H1 (cell line): Measurements from ENCODE around the gene SLC35F1. TPM values are rescaled to one million over a fixed set of nuclear protein-coding genes. Genes with fewer than 3 reads are reported as not detected.

Source experiments
- CTCF ChIA-PET: fragments of 300-600 bp; sonication (Branson Sonifier 250); formaldehyde crosslinking; loops from one replicate; lab custom pipeline; 2021; ENCODE audit not compliant: partially characterized antibody; lab: Charles Lee
- POLR2A ChIA-PET: fragments of 300-600 bp; sonication (Branson Sonifier 250); formaldehyde crosslinking; loops from one replicate; lab custom pipeline; 2021; ENCODE audit warnings: inconsistent platforms; ENCODE audit not compliant: partially characterized antibody; lab: Charles Lee
- DNase-seq, 2 experiments: peaks; one replicate each; pipeline versions ENCODE4 v3.0.0 to v3.0.0-alpha.2; 2010 to 2022; ENCODE audit warnings: low spot score in 2 of 2, low read depth in 1 of 2, mixed read lengths in 1 of 2
- FAIRE-seq: peaks from 2 replicates; lab custom pipeline; 2011; peaks lifted over from hg19 to GRCh38; lab: Jason Lieb, UNC
- H2AFZ ChIP-seq: 2 replicates; pipeline ENCODE4 v1.8.1; 2012; ENCODE audit warnings: low read length, inconsistent platforms
- H2AK5ac ChIP-seq: 2 replicates; pipeline ENCODE4 v1.6.1; 2013; ENCODE audit warnings: low read depth, low read length
- H2BK120ac ChIP-seq: replicated peaks from 2 replicates; pipeline ENCODE3; 2013; ENCODE audit warnings: low read depth, low read length, inconsistent platforms
- H2BK12ac ChIP-seq: 2 replicates; pipeline ENCODE4 v1.6.1; 2013; ENCODE audit warnings: low read depth, low read length
- H2BK15ac ChIP-seq: 2 replicates; pipeline ENCODE4 v1.6.1; 2013; ENCODE audit warnings: low read length
- H2BK20ac ChIP-seq: 2 replicates; pipeline ENCODE4 v1.6.1; 2013; ENCODE audit warnings: low read length
- H2BK5ac ChIP-seq: 2 replicates; pipeline ENCODE4 v1.6.1; 2013; ENCODE audit warnings: low read depth, low read length
- H3K14ac ChIP-seq: 2 replicates; pipeline ENCODE4 v1.6.1; 2013; ENCODE audit warnings: inconsistent platforms; ENCODE audit not compliant: insufficient read length
- H3K18ac ChIP-seq: 2 replicates; pipeline ENCODE4 v1.6.1; 2013; ENCODE audit warnings: low read length; ENCODE audit errors: extremely low read depth
- H3K23ac ChIP-seq: 2 replicates; pipeline ENCODE4 v1.6.1; 2013; ENCODE audit warnings: inconsistent platforms; ENCODE audit not compliant: insufficient read length
- H3K23me2 ChIP-seq: 2 replicates; pipeline ENCODE4 v1.6.1; 2013; ENCODE audit warnings: low read depth, low read length
- H3K27ac ChIP-seq: 2 replicates; pipeline ENCODE4 v1.6.1; 2011; ENCODE audit warnings: low read depth, low read length, inconsistent platforms
- H3K27me3 ChIP-seq, 4 experiments: replicated peaks in 1 of 4; 1 replicate in 1 of 4; 2 replicates in 3 of 4; pipeline versions ENCODE4 v1.6.1 to v1.8.1; 2011 to 2013; ENCODE audit warnings: low read length in 3 of 4, mild to moderate bottlenecking in 3 of 4, inconsistent platforms in 2 of 4, mixed read lengths in 2 of 4, moderate library complexity in 1 of 4; ENCODE audit not compliant: control insufficient read depth in 3 of 4, insufficient read depth in 3 of 4; ENCODE audit errors: extremely low read depth in 1 of 4
- H3K36me3 ChIP-seq, 4 experiments: 2 replicates each; pipeline versions ENCODE4 v1.6.1 to v1.8.1; 2011 to 2013; ENCODE audit warnings: mild to moderate bottlenecking in 4 of 4, low read length in 3 of 4, moderate library complexity in 2 of 4, control low read depth in 1 of 4, inconsistent platforms in 1 of 4; ENCODE audit not compliant: insufficient read depth in 4 of 4, control insufficient read depth in 2 of 4
- H3K4ac ChIP-seq: replicated peaks from 2 replicates; pipeline ENCODE3; 2013; ENCODE audit warnings: low read length, low read depth, mixed read lengths, inconsistent platforms; ENCODE audit not compliant: insufficient read length
- H3K4me1 ChIP-seq, 4 experiments: replicated peaks in 1 of 4; 1 replicate in 1 of 4; 2 replicates in 3 of 4; pipeline versions ENCODE4 v1.6.1 to v1.8.1; 2011 to 2013; ENCODE audit warnings: low read length in 3 of 4, inconsistent platforms in 2 of 4, mixed read lengths in 1 of 4; ENCODE audit not compliant: insufficient read depth in 4 of 4, control insufficient read depth in 3 of 4
- H3K4me2 ChIP-seq, 2 experiments: 2 replicates each; pipeline versions ENCODE4 v1.6.1 to v1.8.1; 2011 to 2013; ENCODE audit warnings: low read depth in 2 of 2, low read length in 2 of 2, control low read depth in 1 of 2, inconsistent platforms in 1 of 2, mild to moderate bottlenecking in 1 of 2; ENCODE audit not compliant: insufficient read depth in 1 of 2
- H3K4me3 ChIP-seq, 4 experiments: fragments of 200-600, 300-600 bp in 1 of 4; sonication (generic), shearing (Covaris generic), sonication (Bioruptor Twin) in 1 of 4; 2 replicates each; pipeline versions ENCODE4 v1.5.1 to v1.8.1; 2011 to 2016; ENCODE audit warnings: low read length in 4 of 4, low read depth in 3 of 4, control low read depth in 2 of 4, inconsistent platforms in 2 of 4, mild to moderate bottlenecking in 2 of 4, mixed read lengths in 1 of 4, moderate library complexity in 1 of 4; ENCODE audit not compliant: insufficient read depth in 2 of 4; ENCODE audit errors: extremely low read depth in 1 of 4
- H3K56ac ChIP-seq: replicated peaks from 2 replicates; pipeline ENCODE3; 2013; ENCODE audit warnings: low read depth, mild to moderate bottlenecking, mixed read lengths, low read length, inconsistent platforms; ENCODE audit not compliant: insufficient read length
- H3K79me1 ChIP-seq: 2 replicates; pipeline ENCODE4 v1.6.1; 2013; ENCODE audit warnings: low read depth, low read length, control low read depth
- H3K79me2 ChIP-seq, 2 experiments: 2 replicates each; pipeline versions ENCODE4 v1.6.1 to v1.8.1; 2012 to 2013; ENCODE audit warnings: low read length in 2 of 2, mild to moderate bottlenecking in 2 of 2, inconsistent platforms in 1 of 2; ENCODE audit not compliant: insufficient read depth in 2 of 2, control insufficient read depth in 1 of 2
- H3K9ac ChIP-seq, 4 experiments: replicated peaks in 1 of 4; 1 replicate in 1 of 4; 2 replicates in 3 of 4; pipeline versions ENCODE4 v1.6.1 to v1.8.1; 2011 to 2013; ENCODE audit warnings: low read depth in 3 of 4, low read length in 3 of 4, control low read depth in 2 of 4, mild to moderate bottlenecking in 2 of 4, moderate library complexity in 2 of 4, inconsistent platforms in 1 of 4; ENCODE audit errors: extremely low read depth in 1 of 4
- H3K9me3 ChIP-seq, 2 experiments: 2 replicates each; pipeline versions ENCODE4 v1.6.1 to v1.8.1; 2012 to 2013; ENCODE audit warnings: mild to moderate bottlenecking in 2 of 2, moderate library complexity in 2 of 2, control low read depth in 1 of 2, inconsistent platforms in 1 of 2, low read depth in 1 of 2, low read length in 1 of 2, mixed read lengths in 1 of 2; ENCODE audit not compliant: insufficient read depth in 2 of 2
- H4K20me1 ChIP-seq, 2 experiments: replicated peaks in 1 of 2; 2 replicates each; pipeline versions ENCODE3 to v1.8.1; 2011 to 2013; ENCODE audit warnings: inconsistent platforms in 2 of 2, low read length in 2 of 2, mild to moderate bottlenecking in 1 of 2; ENCODE audit not compliant: insufficient read depth in 2 of 2, control insufficient read depth in 1 of 2
- H4K5ac ChIP-seq: 2 replicates; pipeline ENCODE4 v1.6.1; 2013; ENCODE audit warnings: low read length, low read depth, mixed read lengths, inconsistent platforms; ENCODE audit not compliant: insufficient read length
- H4K8ac ChIP-seq: 2 replicates; pipeline ENCODE4 v1.8.0; 2013; ENCODE audit warnings: mild to moderate bottlenecking, moderate library complexity, low read length, inconsistent platforms; ENCODE audit not compliant: insufficient read depth; ENCODE audit errors: extremely low read depth
- H4K91ac ChIP-seq: replicated peaks from 2 replicates; pipeline ENCODE3; 2013; ENCODE audit warnings: low read length, mixed read lengths, inconsistent platforms; ENCODE audit not compliant: insufficient read length
- CHD2 ChIP-seq: IDR thresholded peaks from 2 replicates; pipeline ENCODE4 v1.6.1; 2012; ENCODE audit warnings: low read length, improper control_type of control experiment
- CTCF ChIP-seq, 3 experiments: IDR thresholded peaks; 1 replicate in 2 of 3; 2 replicates in 1 of 3; pipeline versions ENCODE4 v1.5.1 to v1.6.1; 2011; ENCODE audit warnings: low read length in 3 of 3, mild to moderate bottlenecking in 3 of 3, inconsistent platforms in 2 of 3, low read depth in 1 of 3, moderate library complexity in 1 of 3; ENCODE audit not compliant: insufficient read depth in 1 of 3; ENCODE audit errors: control extremely low read depth in 1 of 3
- GTF2F1 ChIP-seq: IDR thresholded peaks from 2 replicates; pipeline ENCODE4 v1.6.1; 2012; ENCODE audit warnings: low read depth, low read length, improper control_type of control experiment, borderline replicate concordance
- KDM4A ChIP-seq: IDR thresholded peaks from one replicate; pipeline ENCODE4 v1.7.1; 2012; ENCODE audit warnings: low read depth, mild to moderate bottlenecking, moderate library complexity, low read length, inconsistent platforms; ENCODE audit not compliant: severe bottlenecking
- POLR2A ChIP-seq, 2 experiments: IDR thresholded peaks; 1 replicate in 1 of 2; 2 replicates in 1 of 2; pipeline ENCODE4 v1.6.1; 2011; ENCODE audit warnings: low read depth in 2 of 2, low read length in 2 of 2, mild to moderate bottlenecking in 2 of 2; ENCODE audit errors: control extremely low read depth in 1 of 2
- RNF2 ChIP-seq: fragments of 200-900, 300-1000 bp; sonication (generic); IDR thresholded peaks from 2 replicates; pipeline ENCODE4 v1.7.1; 2016; ENCODE audit warnings: borderline replicate concordance, low read depth, mild to moderate bottlenecking, antibody characterized with exemption, low read length; ENCODE audit not compliant: poor library complexity, severe bottlenecking; ENCODE audit errors: missing control alignments
- SIN3A ChIP-seq, 2 experiments: IDR thresholded peaks in 1 of 2; conservative IDR thresholded peaks in 1 of 2; 2 replicates each; pipeline ENCODE4 v1.6.1; 2011 to 2012; ENCODE audit warnings: low read length in 2 of 2, improper control_type of control experiment in 1 of 2, low read depth in 1 of 2, mild to moderate bottlenecking in 1 of 2
- ZNF274 ChIP-seq: IDR thresholded peaks from 2 replicates; pipeline ENCODE4 v1.7.0; 2012; ENCODE audit warnings: low read length, borderline replicate concordance; ENCODE audit errors: extremely low read depth
- WGBS, 2 experiments: shearing (Covaris generic) in 1 of 2; methylation state at CpG; one replicate each; pipeline versions ENCODE4 v1.1.6 to v1.1.7; 2013 to 2015; ENCODE audit warnings: low lambda C conversion rate in 2 of 2, mixed read lengths in 2 of 2, inconsistent platforms in 1 of 2, low coverage in 1 of 2, missing lambda C conversion rate in 1 of 2; ENCODE audit not compliant: insufficient replicate concordance in 2 of 2, insufficient coverage in 1 of 2, insufficient read length in 1 of 2; ENCODE audit errors: extremely low coverage in 1 of 2, missing lambda C conversion rate in 1 of 2; 5-methylcytosine and 5-hydroxymethylcytosine counted together
- polyA plus RNA-seq, 7 experiments: library from polyadenylated mRNA; depleted of rRNA in 3 of 7; stranded (reverse) in 5 of 7; unstranded in 2 of 7; fragments of >200 nt in 5 of 7; fragments of 200-250 nt in 2 of 7; gene quantifications; 1 replicate in 5 of 7; 2 replicates in 1 of 7; 4 replicates in 1 of 7; pipeline versions ENCODE4 v1.2.1 to v1.2.3, GENCODE V29; 2011 to 2013; ENCODE audit warnings: missing spikeins in 2 of 7, mixed read lengths in 2 of 7
- total RNA-seq: library from RNA; stranded (reverse); fragmentation: NEBNext Ultra II Directional; extraction: Animal tissue kit (Norgen Biotek cat#: 25700); gene quantifications from 2 replicates; pipeline ENCODE4 v1.2.1, GENCODE V29; 2021

The SLC35F1 gene
- total and polyA plus RNA-seq, 2 of the 8 experiments (the other 6 are each of a cell fraction or from before 2014, with no cell fraction given): 7.0 to 10.0 TPM

GRCh38 chr6:118187568-118188164 is 280.6 kb downstream of the SLC35F1 start:
- Histone ChIP-seq H3K23me2 (no peaks in the 10 kb centered on the region), H2BK20ac (no peak overlapping the region), H3K27me3 (no peaks in the 10 kb centered on the region), H3K4me1 (no peaks in the 10 kb centered on the region), H3K9me3 (no peaks in the 10 kb centered on the region), H4K91ac (no peak overlapping the region), H3K4me3 (no peak overlapping the region), H2AK5ac (no peak overlapping the region), H3K23ac (no peak overlapping the region), H4K20me1 (no peaks in the 10 kb centered on the region), H3K4me2 (no peak overlapping the region), H3K56ac (no peak overlapping the region), H3K27ac (no peak overlapping the region), H3K36me3 (no peaks in the 10 kb centered on the region), H2BK5ac (no peak overlapping the region), H2BK12ac (no peak overlapping the region), H2AFZ (no peak overlapping the region), H3K79me1 (no peaks in the 10 kb centered on the region), H2BK120ac (no peak overlapping the region), H3K9ac (no peak overlapping the region), H3K14ac (no peak overlapping the region), H3K4ac (no peak overlapping the region), H4K5ac (no peak overlapping the region), H2BK15ac (no peak overlapping the region), H3K18ac (no peak overlapping the region), H4K8ac (no peak overlapping the region), H3K79me2 (no peaks in the 10 kb centered on the region)
- TF ChIP-seq POLR2A (IDR thresholded peaks at IDR 0.05; ENCODE audit: control extremely low read depth in 1 of 2, low read depth in 2 of 2, low read length in 2 of 2) (no peak), ZNF274 (no peak), RNF2 (no peak), CTCF (IDR thresholded peaks at IDR 0.05; ENCODE audit: control extremely low read depth in 1 of 3, insufficient read depth in 1 of 3, low read depth in 1 of 3, low read length in 3 of 3) (no peak), KDM4A (no peak), CHD2 (no peak), SIN3A (conservative IDR thresholded peaks at IDR 0.05 in 1 of 2, IDR thresholded peaks at IDR 0.05 in 1 of 2; ENCODE audit: low read depth in 1 of 2, low read length in 2 of 2) (no peak), GTF2F1 (no peak)
- CTCF ChIA-PET: interaction anchor here (1.5 kb wide), 1 partner anchor 17 kb away, joined by 3 read pairs; no protein-coding TSS in a partner anchor
- WGBS, 2 experiments: 91% methylated on average over 3 of the region's 3 CpGs; no CpG with 5 or more reads in 1 of the 2 experiments
- FAIRE-seq: no peak
- POLR2A ChIA-PET: no interaction called here
- no peak for DNase-seq
